B cell (primary cell): Measurements from ENCODE around the gene BET1L. TPM values are rescaled to one million over a fixed set of nuclear protein-coding genes. Genes with fewer than 3 reads are reported as not detected.
A peak's percentile ranks its signal among the peaks of the same experiment; 100 is the strongest.
"Not testable (repeated sequence)": the region's sequence is repeated elsewhere in the genome, so short reads cannot be mapped to it uniquely, and the experiment has no call there.

Experiments
- ATAC-seq: fragments of 200-7000 bp; cut with Tn5 transposase; one replicate; pipeline ENCODE4 v1.10.0; 2021; ENCODE audit warnings: low read depth, mild to moderate bottlenecking, moderate number of reproducible peaks, moderate library complexity
- CTCF ChIA-PET: fragments of 350-600 bp; sonication (Branson Sonifier 250); formaldehyde crosslinking; loops from one replicate; lab custom pipeline; 2021; ENCODE audit warnings: antibody characterized with exemption, inconsistent platforms; lab: Charles Lee
- POLR2A ChIA-PET: fragments of 350-600 bp; sonication (Branson Sonifier 250); formaldehyde crosslinking; loops from one replicate; lab custom pipeline; 2021; ENCODE audit warnings: antibody characterized with exemption; lab: Charles Lee
- DNase-seq: peaks from one replicate; pipeline ENCODE4 v3.0.0; 2013
- H2AFZ ChIP-seq: 2 replicates; pipeline ENCODE4 v1.6.1; 2012; ENCODE audit warnings: mild to moderate bottlenecking, low read depth, low read length; ENCODE audit not compliant: insufficient read depth, poor library complexity, severe bottlenecking
- H3K27ac ChIP-seq, 2 donors: 1 replicate in 1 of 2; 2 replicates in 1 of 2; pipeline ENCODE4 v1.5.1; 2012 to 2013; ENCODE audit warnings: low read length in 2 of 2, mild to moderate bottlenecking in 2 of 2, moderate library complexity in 1 of 2
- H3K27me3 ChIP-seq, 4 experiments: fragments of 200-600 bp in 1 of 4; sonication (generic) in 1 of 4; replicated peaks in 1 of 4; 1 replicate in 2 of 4; 2 replicates in 2 of 4; pipeline versions ENCODE4 v1.6.1 to v1.7.0; 2013 to 2016; ENCODE audit warnings: low read length in 3 of 4, mild to moderate bottlenecking in 2 of 4, mixed read lengths in 1 of 4, moderate library complexity in 1 of 4; ENCODE audit not compliant: insufficient read depth in 4 of 4, control insufficient read depth in 3 of 4; ENCODE audit errors: control extremely low read depth in 1 of 4
- H3K36me3 ChIP-seq, 2 experiments: replicated peaks in 1 of 2; 1 replicate in 1 of 2; 2 replicates in 1 of 2; pipeline versions ENCODE4 v1.6.1 to v1.7.1; 2013; ENCODE audit warnings: low read length in 1 of 2; ENCODE audit not compliant: insufficient read depth in 2 of 2, control insufficient read depth in 1 of 2; ENCODE audit errors: control extremely low read depth in 1 of 2, extremely low read depth in 1 of 2
- H3K4me1 ChIP-seq, 2 donors: fragments of 200-600 bp in 1 of 2; sonication (generic) in 1 of 2; 1 replicate in 1 of 2; 2 replicates in 1 of 2; pipeline versions ENCODE4 v1.5.1 to v1.6.1; 2013 to 2017; ENCODE audit warnings: low read length in 2 of 2; ENCODE audit not compliant: control insufficient read depth in 2 of 2, insufficient read depth in 2 of 2
- H3K4me2 ChIP-seq: replicated peaks from 2 replicates; pipeline ENCODE3; 2012; ENCODE audit warnings: mild to moderate bottlenecking, low read depth, low read length; ENCODE audit not compliant: poor library complexity, severe bottlenecking
- H3K4me3 ChIP-seq, 5 experiments: fragments of 200-600 bp in 1 of 5; sonication (generic) in 1 of 5; 1 replicate in 3 of 5; 2 replicates in 2 of 5; pipeline versions ENCODE4 v1.5.1 to v1.7.0; 2011 to 2016; ENCODE audit warnings: low read length in 4 of 5, mild to moderate bottlenecking in 4 of 5, low read depth in 2 of 5, control low read depth in 1 of 5, moderate library complexity in 1 of 5; ENCODE audit not compliant: insufficient read depth in 1 of 5; ENCODE audit errors: control extremely low read depth in 1 of 5, extremely low read depth in 1 of 5
- H3K79me2 ChIP-seq: fragments of 200-600 bp; sonication (generic); one replicate; pipeline ENCODE4 v1.6.0; 2016; ENCODE audit warnings: low read length; ENCODE audit not compliant: control insufficient read depth, insufficient read depth
- H3K9ac ChIP-seq: fragments of 200-600 bp; sonication (generic); 2 replicates; pipeline ENCODE4 v1.6.1; 2017; ENCODE audit warnings: mild to moderate bottlenecking, low read length, moderate library complexity
- H3K9me3 ChIP-seq, 3 donors: one replicate each; pipeline versions ENCODE4 v1.6.1 to v1.7.1; 2013; ENCODE audit warnings: low read length in 2 of 3; ENCODE audit not compliant: control insufficient read depth in 2 of 3, insufficient read depth in 1 of 3; ENCODE audit errors: control extremely low read depth in 1 of 3
- H4K20me1 ChIP-seq: 2 replicates; pipeline ENCODE4 v1.6.0; 2012; ENCODE audit warnings: mild to moderate bottlenecking, low read length; ENCODE audit not compliant: insufficient read depth, control insufficient read depth, poor library complexity, severe bottlenecking
- H3K27ac Mint-ChIP-seq: one replicate; pipeline ENCODE4 v1.8.0; 2021; ENCODE audit warnings: mixed read lengths
- H3K27me3 Mint-ChIP-seq: one replicate; pipeline ENCODE4 v1.8.0; 2021; ENCODE audit warnings: mixed read lengths
- H3K4me1 Mint-ChIP-seq: one replicate; pipeline ENCODE4 v1.8.0; 2021; ENCODE audit warnings: mixed read lengths
- H3K4me3 Mint-ChIP-seq: one replicate; pipeline ENCODE4 v1.8.0; 2021; ENCODE audit warnings: mixed read lengths
- H3K9me3 Mint-ChIP-seq: one replicate; pipeline ENCODE4 v1.8.0; 2022; ENCODE audit warnings: mixed read lengths; ENCODE audit not compliant: insufficient read depth
- WGBS: methylation state at CpG from one replicate; pipeline ENCODE4 v1.1.5; 2013; ENCODE audit warnings: missing lambda C conversion rate; ENCODE audit not compliant: insufficient coverage; 5-methylcytosine and 5-hydroxymethylcytosine counted together
- intact Hi-C: fragments of 100-400 bp; cut with micrococcal nuclease; formaldehyde crosslinking; loops from one replicate; pipeline ENCODE4 v1.10.0; 2022
- polyA plus RNA-seq: library from polyadenylated mRNA; depleted of rRNA; stranded (reverse); fragments of >200 nt; gene quantifications from 2 replicates; pipeline ENCODE4 v1.2.3, GENCODE V29; 2012
- total RNA-seq, 2 donors: library from RNA; stranded (reverse); fragments of 120-200 nt in 1 of 2; gene quantifications; 1 replicate in 1 of 2; 2 replicates in 1 of 2; pipeline versions ENCODE4 v1.2.3 to v1.2.4, GENCODE V29; 2013 to 2022
- TF ChIP-seq, protein P1 (sequence below): fragments of 200-600 bp; IDR thresholded peaks from one replicate; pipeline ENCODE4 v1.8.0; 2022; ENCODE audit warnings: antibody characterized with exemption, mild to moderate bottlenecking

The BET1L gene
- total and polyA plus RNA-seq, 2 donors (not counting 1 experiment from before 2014, with no cell fraction given) = 49.3 to 69.1 TPM

- H3K27ac Mint-ChIP-seq = not testable (repeated sequence)
Measured at GRCh38 chr11:191490-192478, 15.4 kb downstream of the BET1L start.

DNA sequence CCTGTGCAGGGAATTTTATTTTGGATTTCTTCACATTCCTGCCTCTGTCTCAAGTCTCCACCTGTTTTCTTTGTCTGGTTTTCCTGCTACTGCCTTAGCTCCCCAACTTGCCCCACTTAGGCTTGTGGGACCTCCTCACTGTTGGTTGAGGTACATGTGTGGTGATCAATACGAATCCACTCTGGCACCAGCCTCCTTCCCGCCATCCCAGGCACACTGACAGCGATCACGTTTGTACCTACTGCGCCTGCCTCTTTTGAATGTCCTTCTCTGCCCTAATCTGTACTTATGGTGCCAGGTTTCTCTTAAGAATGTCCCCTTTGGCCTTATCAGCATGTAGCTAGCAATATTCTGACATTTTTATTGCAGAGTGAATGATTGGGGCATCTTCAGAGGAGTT, 16.7 kb downstream of the BET1L start:
- H2AFZ ChIP-seq, POLR2A ChIA-PET, H3K27ac Mint-ChIP-seq, H3K9me3 Mint-ChIP-seq, DNase-seq, H3K9ac ChIP-seq, H3K27me3 Mint-ChIP-seq, H4K20me1 ChIP-seq, H3K4me3 Mint-ChIP-seq, intact Hi-C loops, H3K4me3 ChIP-seq, H3K27ac ChIP-seq, H3K4me1 ChIP-seq, H3K79me2 ChIP-seq, ATAC-seq, H3K4me1 Mint-ChIP-seq, H3K9me3 ChIP-seq, H3K27me3 ChIP-seq, H3K36me3 ChIP-seq, CTCF ChIA-PET, H3K4me2 ChIP-seq: not testable (repeated sequence)
- WGBS = 90% methylated on average over 2 of the region's 5 CpGs

More at GRCh38 chr11:191490-192478, 15.4 kb downstream of the BET1L start:
- H3K27ac ChIP-seq, H3K4me1 ChIP-seq, H3K36me3 ChIP-seq, H3K9ac ChIP-seq, H3K9me3 Mint-ChIP-seq, H2AFZ ChIP-seq, CTCF ChIA-PET, H3K9me3 ChIP-seq, intact Hi-C loops, H3K27me3 Mint-ChIP-seq, H3K4me3 Mint-ChIP-seq, H3K79me2 ChIP-seq, H3K4me1 Mint-ChIP-seq, H3K4me2 ChIP-seq, H4K20me1 ChIP-seq, POLR2A ChIA-PET, H3K27me3 ChIP-seq, H3K4me3 ChIP-seq: not testable (repeated sequence)
- TF ChIP-seq, protein P1, sequence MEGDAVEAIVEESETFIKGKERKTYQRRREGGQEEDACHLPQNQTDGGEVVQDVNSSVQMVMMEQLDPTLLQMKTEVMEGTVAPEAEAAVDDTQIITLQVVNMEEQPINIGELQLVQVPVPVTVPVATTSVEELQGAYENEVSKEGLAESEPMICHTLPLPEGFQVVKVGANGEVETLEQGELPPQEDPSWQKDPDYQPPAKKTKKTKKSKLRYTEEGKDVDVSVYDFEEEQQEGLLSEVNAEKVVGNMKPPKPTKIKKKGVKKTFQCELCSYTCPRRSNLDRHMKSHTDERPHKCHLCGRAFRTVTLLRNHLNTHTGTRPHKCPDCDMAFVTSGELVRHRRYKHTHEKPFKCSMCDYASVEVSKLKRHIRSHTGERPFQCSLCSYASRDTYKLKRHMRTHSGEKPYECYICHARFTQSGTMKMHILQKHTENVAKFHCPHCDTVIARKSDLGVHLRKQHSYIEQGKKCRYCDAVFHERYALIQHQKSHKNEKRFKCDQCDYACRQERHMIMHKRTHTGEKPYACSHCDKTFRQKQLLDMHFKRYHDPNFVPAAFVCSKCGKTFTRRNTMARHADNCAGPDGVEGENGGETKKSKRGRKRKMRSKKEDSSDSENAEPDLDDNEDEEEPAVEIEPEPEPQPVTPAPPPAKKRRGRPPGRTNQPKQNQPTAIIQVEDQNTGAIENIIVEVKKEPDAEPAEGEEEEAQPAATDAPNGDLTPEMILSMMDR = peak; percentile 38
- DNase-seq = peak; percentile 1
- ATAC-seq = peak; percentile 62
- no CpG with 5 or more reads among the region's 8 CpGs for whole genome bisulfite sequencing
